KOPT-K1 (cell line): ENCODE results near the gene PLD5.

Source experiments
- H3K27ac ChIP-seq: fragments of 200-600 bp; sonication (generic); 2 replicates; pipeline ENCODE4 v1.5.1; 2016; ENCODE audit warnings: antibody characterized with exemption, mild to moderate bottlenecking, low read depth, low read length; ENCODE audit not compliant: poor library complexity, severe bottlenecking
- H3K36me3 ChIP-seq: fragments of 200-600 bp; sonication (generic); 2 replicates; pipeline ENCODE4 v1.5.1; 2017; ENCODE audit warnings: antibody characterized with exemption, mild to moderate bottlenecking, low read length, moderate library complexity; ENCODE audit not compliant: insufficient read depth
- H3K9me3 ChIP-seq: fragments of 200-600 bp; sonication (generic); 2 replicates; pipeline ENCODE4 v1.5.1; 2017; ENCODE audit warnings: antibody characterized with exemption, low read length, mild to moderate bottlenecking; ENCODE audit not compliant: insufficient read depth, poor library complexity, severe bottlenecking

The PLD5 gene

DNA sequence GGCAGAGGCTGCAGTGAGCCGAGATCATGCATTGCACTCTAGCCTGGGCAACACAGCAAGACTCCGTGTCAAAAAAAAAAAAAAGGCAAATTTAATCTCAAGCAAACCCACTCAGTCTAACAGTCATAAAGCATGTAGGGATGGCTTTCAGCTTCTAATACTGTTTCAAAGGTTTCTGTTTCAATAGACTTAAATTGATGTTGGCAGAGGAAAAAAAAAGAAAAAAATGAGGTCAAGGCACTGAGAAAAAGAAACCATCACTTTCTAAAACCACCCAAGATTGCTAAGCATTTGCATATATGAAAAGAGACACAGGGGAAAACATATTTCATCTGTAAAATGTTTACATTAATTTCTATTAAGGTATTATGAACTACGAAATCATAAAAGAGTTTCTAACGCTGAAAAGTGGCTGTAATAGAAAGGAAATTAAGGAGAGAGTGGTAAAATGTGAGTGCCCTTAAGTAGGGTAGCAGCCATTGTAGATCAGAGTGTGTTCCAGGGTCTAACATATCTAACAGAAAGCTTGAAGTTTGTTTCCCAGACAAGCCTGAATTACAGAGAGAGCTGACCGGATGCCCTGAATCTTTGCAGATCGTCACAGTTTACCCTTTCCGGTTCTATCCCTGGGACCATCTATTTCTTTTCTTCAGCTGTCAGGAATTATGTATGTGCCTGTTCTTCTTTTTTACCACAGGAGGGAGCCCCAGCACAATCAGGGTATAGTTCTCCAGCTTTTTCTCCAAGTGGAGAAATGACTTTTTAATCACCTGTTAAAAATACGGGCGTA is 70.0 kb downstream of the PLD5 start:
- Histone ChIP-seq H3K27ac (no peak overlapping the region), H3K9me3 (no peaks in the 10 kb centered on the region)

DNA sequence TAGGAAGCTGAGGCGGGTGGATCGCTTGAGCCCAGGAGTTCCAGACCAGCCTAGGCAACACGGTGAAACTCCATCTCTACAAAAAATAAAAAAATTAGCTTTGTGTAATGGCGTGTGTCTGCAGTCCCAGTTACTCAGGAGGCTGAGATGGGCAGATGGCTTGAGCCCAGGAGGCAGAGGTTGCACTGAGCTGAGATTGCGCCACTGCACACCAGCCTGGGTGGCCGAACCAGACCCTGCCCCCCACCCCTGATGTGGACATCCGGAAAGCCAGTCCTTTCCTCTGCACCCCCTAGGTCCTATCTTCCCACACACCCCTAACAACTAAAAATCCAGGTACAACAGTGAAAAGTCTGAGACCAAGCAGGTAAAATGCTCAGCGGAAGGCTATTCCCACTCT is 71.9 kb downstream of the PLD5 start:
- Histone ChIP-seq H3K9me3 (no peaks in the 10 kb centered on the region), H3K36me3 (no peaks in the 10 kb centered on the region), H3K27ac (no peak overlapping the region)

More for the DNA sequence above, 70.0 kb downstream of the PLD5 start:
- no peaks in the 10 kb centered on the region for H3K36me3 ChIP-seq

DNA sequence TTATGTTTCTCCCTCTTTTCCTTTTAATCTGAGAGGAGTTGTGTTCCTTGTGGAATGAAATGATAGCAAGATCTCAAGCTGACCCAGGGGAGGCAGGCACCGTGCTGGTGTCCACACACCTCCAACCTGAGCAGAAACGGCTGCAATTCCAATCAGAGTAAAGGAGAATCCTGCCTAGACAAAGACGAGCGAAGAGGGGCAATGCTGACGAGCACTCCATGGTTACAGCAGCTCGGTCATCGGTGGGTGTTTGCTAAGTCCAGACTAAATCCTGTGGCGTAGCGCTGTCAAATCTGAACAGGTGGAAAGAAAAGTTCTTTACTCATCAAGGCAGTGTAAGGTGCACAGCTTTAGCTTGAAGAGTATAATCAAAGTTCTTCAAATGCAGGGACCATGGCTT is 74.8 kb downstream of the PLD5 start:
- H3K27ac ChIP-seq: no peak overlapping the region
- no peaks in the 10 kb centered on the region for H3K9me3 ChIP-seq
- H3K36me3 ChIP-seq: no peaks in the 10 kb centered on the region

DNA sequence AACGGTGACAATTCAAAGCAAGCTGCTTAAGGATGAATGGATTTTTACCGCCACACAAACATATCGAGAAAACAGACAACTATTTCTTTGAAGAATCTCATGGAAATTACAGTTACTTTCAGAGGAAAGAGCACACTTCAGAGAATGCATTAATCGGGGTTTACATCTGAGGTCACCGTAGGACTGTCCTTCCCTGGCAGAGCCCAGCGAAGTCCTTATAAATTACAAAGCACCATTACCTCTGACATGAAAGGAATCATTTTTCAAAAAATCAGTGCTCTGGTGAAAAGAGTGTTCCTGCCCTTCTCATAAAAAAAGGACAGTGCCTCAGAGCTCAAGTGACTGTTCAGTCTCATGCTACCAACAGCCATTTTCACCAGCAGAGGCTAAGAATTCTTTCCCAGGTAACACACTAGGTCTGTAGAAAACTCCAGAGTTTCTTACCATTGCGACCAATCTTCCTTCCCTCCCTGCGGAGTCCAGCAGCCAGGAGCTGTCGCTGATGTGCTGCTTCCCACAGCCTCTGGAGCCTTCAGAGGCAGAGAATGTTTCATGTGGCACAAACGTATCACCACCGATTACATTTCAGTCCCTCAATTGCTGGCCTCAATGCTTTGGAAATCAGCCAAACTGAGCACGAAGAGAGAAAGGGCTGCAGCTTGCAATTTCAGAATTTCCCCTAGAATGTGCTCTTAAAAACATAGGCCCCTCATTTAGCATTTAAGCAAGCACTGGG is 75.4 kb downstream of the PLD5 start:
- no peaks in the 10 kb centered on the region for H3K36me3 ChIP-seq
- H3K27ac ChIP-seq: no peak overlapping the region
- H3K9me3 ChIP-seq: no peaks in the 10 kb centered on the region

DNA sequence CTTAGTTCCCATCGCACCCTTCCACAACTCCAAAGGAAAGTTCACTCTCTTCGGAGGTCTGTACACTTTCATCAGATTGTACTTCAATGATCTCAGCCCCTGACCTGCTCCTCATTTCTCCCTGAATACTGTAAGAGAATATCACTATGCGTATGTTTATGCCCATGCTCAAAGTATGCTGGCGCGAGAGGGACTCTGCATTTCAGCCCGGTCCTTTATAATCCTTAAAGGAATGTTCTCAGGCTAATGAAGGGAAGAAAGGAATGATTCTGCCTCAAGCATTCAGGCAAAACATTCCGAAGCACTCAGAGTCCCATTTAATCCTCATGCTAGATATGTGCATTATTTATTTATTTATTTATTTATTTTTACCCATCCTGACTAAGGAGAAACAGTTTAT is 76.8 kb downstream of the PLD5 start:
- H3K36me3 ChIP-seq: no peaks in the 10 kb centered on the region
- no peak overlapping the region for H3K27ac ChIP-seq
- H3K9me3 ChIP-seq: no peaks in the 10 kb centered on the region

DNA sequence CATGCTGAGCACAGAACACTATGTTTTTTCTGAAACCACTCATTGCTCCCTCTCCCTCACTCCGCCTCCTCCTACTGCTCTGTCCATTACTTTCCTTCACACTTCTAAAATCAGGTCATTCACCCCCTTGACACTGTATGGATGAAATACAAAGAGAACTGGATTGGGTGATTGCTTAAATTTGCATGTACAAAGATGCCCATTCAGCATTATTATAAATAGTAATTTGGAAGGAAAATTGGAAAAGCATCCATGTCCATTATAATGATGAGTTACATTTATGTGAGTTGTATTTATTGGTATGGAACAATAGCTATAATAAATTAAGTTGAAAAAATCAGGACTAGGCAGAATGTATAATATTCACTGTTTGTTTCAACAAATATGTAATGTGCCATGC is 83.7 kb downstream of the PLD5 start:
- Histone ChIP-seq H3K27ac (no peak overlapping the region), H3K9me3 (no peaks in the 10 kb centered on the region), H3K36me3 (no peaks in the 10 kb centered on the region)

DNA sequence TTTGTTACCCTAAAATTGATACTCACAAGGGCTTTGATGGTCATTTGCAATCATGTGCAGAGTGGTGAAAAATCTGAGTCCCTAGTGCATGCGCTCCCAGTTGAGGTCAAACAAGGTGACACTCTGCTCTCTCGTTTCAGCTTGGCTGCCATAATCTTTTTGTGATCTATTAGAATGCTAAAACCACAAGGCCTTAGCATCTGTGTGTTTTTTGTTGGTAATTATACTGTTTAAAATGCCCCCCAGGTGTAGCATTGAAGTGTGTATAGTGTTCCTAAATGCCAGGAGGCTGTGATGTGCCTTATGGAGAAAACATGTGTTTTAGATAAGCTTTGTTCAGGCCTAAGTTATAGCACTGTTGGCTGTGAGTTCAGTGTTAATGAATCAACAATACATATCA is 89.3 kb downstream of the PLD5 start:
- H3K9me3 ChIP-seq: no peaks in the 10 kb centered on the region
- H3K36me3 ChIP-seq: no peaks in the 10 kb centered on the region
- H3K27ac ChIP-seq: no peak overlapping the region

DNA sequence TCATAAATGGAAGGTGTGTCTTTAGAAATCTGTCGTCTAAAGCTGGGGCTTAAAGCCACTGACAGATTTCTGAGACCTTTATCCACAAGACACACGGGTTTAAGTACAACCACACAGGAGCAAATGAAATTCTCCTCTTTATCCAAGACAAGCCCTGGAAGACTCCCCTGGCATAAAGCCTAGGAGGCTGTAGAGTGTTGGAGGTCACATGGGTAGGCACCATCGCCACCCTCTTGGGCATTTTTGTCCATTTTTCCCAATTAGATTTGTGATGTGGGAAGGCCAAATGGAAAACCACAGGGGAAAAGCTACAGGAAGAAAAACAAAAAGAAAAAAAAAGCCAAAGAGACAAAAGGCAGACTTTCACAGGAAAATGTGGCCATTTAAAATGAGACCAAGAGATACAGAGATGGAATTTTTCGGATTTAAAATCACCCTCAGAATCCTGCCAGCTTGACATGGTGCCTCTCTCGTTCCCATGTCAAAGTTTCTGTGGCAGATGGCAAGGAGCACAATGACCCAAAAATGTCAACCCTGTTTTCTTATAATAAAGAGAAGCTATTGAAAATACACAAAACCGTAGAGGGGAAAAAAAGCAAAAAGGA is 91.9 kb downstream of the PLD5 start:
- no peak overlapping the region for H3K27ac ChIP-seq
- H3K36me3 ChIP-seq: no peaks in the 10 kb centered on the region
- H3K9me3 ChIP-seq: no peaks in the 10 kb centered on the region

DNA sequence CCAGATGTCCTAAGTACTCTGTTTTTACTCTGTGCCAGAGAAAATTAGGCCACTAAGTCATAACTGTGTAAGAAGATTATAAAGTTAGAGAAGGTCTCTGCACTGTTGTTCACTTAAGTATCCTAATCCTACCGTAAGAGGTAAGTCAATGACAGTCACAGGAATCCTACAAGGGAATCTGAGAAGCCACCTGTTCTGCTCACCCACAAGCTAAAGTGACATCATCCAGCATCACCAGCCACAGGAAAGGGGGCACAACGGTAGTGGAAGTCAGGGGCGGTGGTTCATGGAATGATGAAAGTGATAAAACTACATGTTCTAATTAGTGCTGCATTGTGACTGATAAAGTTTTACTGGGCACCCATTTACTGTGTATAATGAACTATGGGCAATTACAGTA is 92.7 kb downstream of the PLD5 start:
- H3K27ac ChIP-seq: no peak overlapping the region
- H3K9me3 ChIP-seq: no peaks in the 10 kb centered on the region
- H3K36me3 ChIP-seq: no peaks in the 10 kb centered on the region

DNA sequence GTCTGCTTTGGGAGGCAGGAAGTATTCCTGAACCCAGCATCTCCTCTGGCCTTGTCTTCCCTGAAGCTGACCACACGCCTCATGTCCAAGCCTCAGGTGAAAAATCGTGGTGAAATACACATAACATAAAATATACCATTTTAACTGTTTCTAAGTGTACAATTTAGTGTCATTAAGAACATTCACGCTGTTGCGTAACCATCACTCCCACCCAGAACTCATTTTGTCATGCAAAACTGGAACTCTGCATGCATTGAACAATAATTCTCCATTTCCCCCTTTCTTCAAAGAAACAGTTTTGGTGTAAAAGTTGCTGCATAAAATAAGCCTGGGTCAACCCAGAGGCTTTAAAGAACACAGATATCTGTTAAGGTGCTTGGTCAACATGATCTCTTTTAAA is 93.5 kb downstream of the PLD5 start:
- no peaks in the 10 kb centered on the region for H3K9me3 ChIP-seq
- no peak overlapping the region for H3K27ac ChIP-seq
- no peaks in the 10 kb centered on the region for H3K36me3 ChIP-seq

DNA sequence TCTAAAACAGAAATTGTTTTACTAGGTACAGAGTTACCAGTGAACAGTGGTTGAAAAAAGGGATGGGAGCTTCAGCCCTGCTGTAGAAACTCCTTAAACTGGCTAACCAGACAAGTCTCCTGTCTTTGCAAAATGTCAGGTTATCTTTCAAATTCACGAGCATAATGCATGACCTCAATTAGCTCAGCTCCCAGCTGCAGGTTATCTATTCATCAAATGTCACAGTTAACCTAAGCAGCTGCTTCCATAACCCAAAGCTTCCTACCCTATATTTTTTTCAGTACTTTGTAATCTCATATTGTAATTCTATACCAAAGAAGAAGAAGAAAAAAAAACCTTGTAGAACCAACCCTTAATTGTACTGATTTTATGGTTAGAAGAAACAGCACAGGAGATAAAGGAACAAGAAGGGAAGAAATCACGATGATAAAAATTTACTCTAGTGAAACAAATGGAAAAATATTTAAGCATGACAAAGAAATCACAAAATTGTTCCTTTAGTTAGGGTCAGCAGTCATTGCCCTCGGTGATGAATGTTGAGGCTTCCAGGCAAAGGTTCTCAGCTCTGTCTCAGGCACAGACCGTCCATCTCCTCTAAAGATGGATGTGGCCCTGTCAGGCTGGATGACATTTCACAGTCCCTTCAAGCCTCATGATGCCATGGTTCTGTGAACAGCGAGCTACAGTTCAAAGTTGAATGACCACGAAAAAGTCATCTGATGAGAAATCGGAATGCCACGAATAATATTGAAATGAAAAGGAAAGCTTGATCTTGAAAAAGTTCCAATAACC is 95.9 kb downstream of the PLD5 start:
- Histone ChIP-seq H3K36me3 (no peaks in the 10 kb centered on the region), H3K27ac (no peak overlapping the region), H3K9me3 (no peaks in the 10 kb centered on the region)

DNA sequence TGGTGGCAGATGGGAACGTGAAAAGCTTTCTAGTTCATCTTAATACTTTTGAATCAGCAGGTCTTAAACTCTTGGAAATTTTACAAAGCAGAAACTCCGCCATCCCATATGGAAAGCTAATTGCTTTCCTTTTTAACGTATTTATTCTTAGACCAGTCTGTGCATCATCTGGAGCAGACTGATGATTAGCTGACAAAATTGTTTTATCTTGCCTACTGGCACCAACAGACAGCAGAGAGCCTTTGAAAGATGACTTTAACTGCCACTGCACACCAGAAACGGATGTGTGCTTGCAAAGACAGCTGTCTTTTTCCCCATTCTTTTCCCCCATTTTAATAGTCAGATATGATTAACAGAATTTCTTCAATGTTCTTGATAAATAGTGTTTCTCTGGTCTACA is 97.0 kb downstream of the PLD5 start:
- Histone ChIP-seq H3K27ac (no peak overlapping the region), H3K9me3 (no peaks in the 10 kb centered on the region), H3K36me3 (no peaks in the 10 kb centered on the region)

DNA sequence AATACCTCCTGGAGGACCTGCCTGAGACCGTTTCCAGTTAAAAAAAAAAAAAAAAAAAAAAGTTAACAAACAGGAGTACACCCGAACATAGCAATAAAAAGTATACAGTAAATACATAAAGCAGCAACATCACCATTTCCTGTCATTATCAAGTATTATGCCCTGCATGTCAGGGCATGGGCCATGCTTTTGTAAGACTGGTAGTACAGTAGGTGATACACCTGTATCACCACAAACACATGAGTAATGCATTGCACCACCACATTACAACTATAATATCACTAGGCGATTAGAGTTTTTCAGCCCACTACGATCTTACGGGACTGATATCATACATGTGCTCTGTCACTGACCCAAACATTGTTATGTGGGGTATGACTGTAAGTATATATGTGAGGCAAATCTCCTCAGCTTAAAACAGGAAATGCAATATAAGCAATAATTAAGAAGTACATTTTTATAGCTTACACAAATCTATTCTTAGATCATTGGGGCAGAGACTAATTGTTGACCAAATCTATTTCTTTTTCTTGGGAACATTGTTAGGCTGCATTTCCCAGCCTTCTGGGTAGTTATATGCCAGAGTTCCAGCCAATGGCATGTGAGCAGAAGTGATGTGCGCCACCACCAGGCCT is 98.1 kb downstream of the PLD5 start:
- Histone ChIP-seq H3K9me3 (no peaks in the 10 kb centered on the region), H3K36me3 (no peaks in the 10 kb centered on the region)

DNA sequence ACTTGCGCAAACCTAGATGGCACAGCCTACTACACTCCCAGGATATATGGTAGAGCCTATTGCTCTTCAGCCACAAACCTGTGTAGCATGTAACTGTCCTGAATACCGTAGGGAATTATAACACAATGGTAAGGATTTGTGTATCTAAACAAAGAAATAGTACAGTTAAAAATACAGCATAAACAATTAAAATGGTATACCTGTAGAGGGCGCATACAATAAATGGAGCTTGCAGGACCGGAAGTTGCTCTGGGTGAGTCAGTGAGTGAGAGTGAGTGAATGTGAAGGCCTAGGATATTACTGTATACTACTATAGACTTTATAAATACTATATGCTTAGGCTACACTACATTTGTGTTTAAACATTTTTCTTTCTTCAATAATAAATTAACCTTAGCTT is 99.3 kb downstream of the PLD5 start:
- H3K36me3 ChIP-seq: no peaks in the 10 kb centered on the region
- no peak overlapping the region for H3K27ac ChIP-seq
- H3K9me3 ChIP-seq: no peaks in the 10 kb centered on the region

More for the DNA sequence above, 98.1 kb downstream of the PLD5 start:
- no peak overlapping the region for H3K27ac ChIP-seq
